Testis (tissue), 3 donors: Measurements from ENCODE around the gene PGM1. TPM values are rescaled to one million over a fixed set of nuclear protein-coding genes. Genes with fewer than 3 reads are reported as not detected.
A peak's percentile ranks its signal among the peaks of the same experiment; 100 is the strongest.

Experiments used
- DNase-seq: peaks from one replicate; pipeline ENCODE4 v3.0.0-alpha.2; 2019
- H3K27ac ChIP-seq, 2 donors: fragments of 200-600 bp; sonication (generic); one replicate each; pipeline ENCODE4 v1.5.1; 2019
- H3K27me3 ChIP-seq: fragments of 200-600 bp; sonication (generic); one replicate; pipeline ENCODE4 v1.5.1; 2019
- H3K36me3 ChIP-seq: fragments of 200-600 bp; sonication (generic); one replicate; pipeline ENCODE4 v1.5.1; 2017; ENCODE audit warnings: low read depth; ENCODE audit errors: missing control alignments
- H3K4me1 ChIP-seq: fragments of 200-600 bp; sonication (generic); one replicate; pipeline ENCODE4 v1.5.1; 2019
- H3K4me3 ChIP-seq, 2 donors: fragments of 200-600 bp; sonication (generic); one replicate each; pipeline ENCODE4 v1.5.1; 2017 to 2019
- H3K9me3 ChIP-seq: fragments of 200-600 bp; sonication (generic); one replicate; pipeline ENCODE4 v1.5.1; 2017
- POLR2A ChIP-seq: fragments of 450-650 bp; IDR thresholded peaks from one replicate; pipeline ENCODE4 v1.6.1; 2017; ENCODE audit warnings: antibody characterized with exemption, mild to moderate bottlenecking, moderate library complexity
- WGBS, 2 donors: methylation state at CpG; one replicate each; pipeline ENCODE4 v1.1.5; 2018; 5-methylcytosine and 5-hydroxymethylcytosine counted together
- intact Hi-C: fragments of 100-400 bp; cut with DNase I; formaldehyde crosslinking; loops from one replicate; pipeline ENCODE4 v1.15.1; 2023; ENCODE audit warnings: low total_unique reads
- polyA plus RNA-seq: library from polyadenylated mRNA; stranded (reverse); fragments of 350-450 nt; fragmentation: Illumina TruSeq; extraction: RNeasy Lipid Tissue Mini Kit (QIAGEN cat#74804); gene quantifications from one replicate; pipeline ENCODE4 v1.2.3, GENCODE V29; 2014; ENCODE audit warnings: low read depth, low replicate concordance; ENCODE audit not compliant: insufficient read depth
- total RNA-seq, 2 donors: library from RNA; depleted of rRNA; stranded (reverse); fragments of >200 nt; gene quantifications; one replicate each; pipeline ENCODE4 v1.2.3, GENCODE V29; 2016
- TF ChIP-seq, protein P1 (sequence below), 3 experiments: fragments of 450-650 bp in 2 of 3; fragments of 200-600 bp in 1 of 3; sonication (generic) in 1 of 3; IDR thresholded peaks; one replicate each; pipeline ENCODE4 v1.5.1; 2016 to 2019; ENCODE audit warnings: antibody characterized with exemption in 3 of 3, mild to moderate bottlenecking in 2 of 3, moderate library complexity in 1 of 3

The PGM1 gene
- total and polyA plus RNA-seq, 3 donors from 2014 or later, result 23.2 to 27.7 (median 27.5) TPM

DNA sequence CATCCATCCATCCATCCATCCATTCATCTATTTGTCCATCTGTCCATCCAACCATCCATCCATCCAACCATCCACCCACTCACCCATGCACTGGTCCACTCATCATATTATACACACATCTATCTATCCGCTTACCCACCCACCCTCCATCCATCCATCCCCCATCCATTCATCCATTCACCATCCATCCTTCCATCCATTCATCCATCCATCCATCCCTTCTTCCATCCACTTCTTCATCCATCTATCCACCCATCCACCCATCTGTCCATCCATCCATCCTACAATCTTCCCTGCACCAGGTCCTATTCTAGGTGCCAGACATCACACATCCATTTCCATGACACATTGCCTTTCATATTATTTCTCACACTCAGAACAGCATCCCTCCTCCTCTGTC is 93.5 kb downstream of the PGM1 start:
- H3K4me3 ChIP-seq, result no peak overlapping the region
- WGBS, 2 donors, result 95 to 97% methylated on average over 1 of the region's 1 CpG
- no peaks in the 10 kb centered on the region for H3K27me3 ChIP-seq
- intact Hi-C loops, result no loop called here
- no peaks in the 10 kb centered on the region for H3K36me3 ChIP-seq
- no peaks in the 10 kb centered on the region for H3K9me3 ChIP-seq
- TF ChIP-seq, protein P1, sequence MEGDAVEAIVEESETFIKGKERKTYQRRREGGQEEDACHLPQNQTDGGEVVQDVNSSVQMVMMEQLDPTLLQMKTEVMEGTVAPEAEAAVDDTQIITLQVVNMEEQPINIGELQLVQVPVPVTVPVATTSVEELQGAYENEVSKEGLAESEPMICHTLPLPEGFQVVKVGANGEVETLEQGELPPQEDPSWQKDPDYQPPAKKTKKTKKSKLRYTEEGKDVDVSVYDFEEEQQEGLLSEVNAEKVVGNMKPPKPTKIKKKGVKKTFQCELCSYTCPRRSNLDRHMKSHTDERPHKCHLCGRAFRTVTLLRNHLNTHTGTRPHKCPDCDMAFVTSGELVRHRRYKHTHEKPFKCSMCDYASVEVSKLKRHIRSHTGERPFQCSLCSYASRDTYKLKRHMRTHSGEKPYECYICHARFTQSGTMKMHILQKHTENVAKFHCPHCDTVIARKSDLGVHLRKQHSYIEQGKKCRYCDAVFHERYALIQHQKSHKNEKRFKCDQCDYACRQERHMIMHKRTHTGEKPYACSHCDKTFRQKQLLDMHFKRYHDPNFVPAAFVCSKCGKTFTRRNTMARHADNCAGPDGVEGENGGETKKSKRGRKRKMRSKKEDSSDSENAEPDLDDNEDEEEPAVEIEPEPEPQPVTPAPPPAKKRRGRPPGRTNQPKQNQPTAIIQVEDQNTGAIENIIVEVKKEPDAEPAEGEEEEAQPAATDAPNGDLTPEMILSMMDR (IDR thresholded peaks at IDR 0.05), result no peak
- no peak for TF ChIP-seq POLR2A
- H3K27ac ChIP-seq, result no peak overlapping the region
- peaks cover 3% of the 10 kb centered on the region for H3K4me1 ChIP-seq
- no peak for DNase-seq

DNA sequence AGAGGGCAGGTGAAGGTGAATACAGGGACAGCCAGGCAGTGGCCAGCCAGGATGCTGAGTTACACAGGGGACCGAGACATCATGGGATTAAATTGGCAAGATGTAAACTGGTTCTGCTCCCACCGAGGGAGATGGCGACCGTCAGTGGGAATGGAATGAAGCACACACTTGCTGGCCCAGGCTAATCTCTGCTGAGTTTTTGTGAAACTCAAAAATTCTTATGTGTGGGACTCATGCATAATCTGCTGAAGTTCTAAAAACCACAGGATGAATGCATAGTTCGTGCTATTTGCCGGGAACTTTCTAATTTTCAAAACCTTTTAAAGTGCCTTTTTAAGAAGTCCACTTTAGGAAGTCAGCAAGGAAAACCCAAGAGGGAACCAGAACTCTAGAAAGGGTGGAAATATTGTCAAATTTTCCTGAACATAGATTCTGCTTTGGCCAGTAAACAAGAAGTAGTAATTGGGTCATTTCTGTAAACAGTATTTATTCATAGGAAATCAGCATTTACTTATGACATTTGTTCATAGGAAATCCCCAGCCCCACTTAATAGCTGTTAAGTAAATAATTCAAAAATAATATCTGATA is 95.2 kb downstream of the PGM1 start:
- no peaks in the 10 kb centered on the region for H3K36me3 ChIP-seq
- DNase-seq, result no peak
- no peaks in the 10 kb centered on the region for H3K27me3 ChIP-seq
- no peak overlapping the region for H3K4me3 ChIP-seq
- H3K4me1 ChIP-seq, result peaks cover 3% of the 10 kb centered on the region
- intact Hi-C loops, result no loop called here
- 58 to 73% methylated on average over 6 of the region's 6 CpGs for WGBS, 2 donors
- no peak overlapping the region for H3K27ac ChIP-seq
- no peak for TF ChIP-seq POLR2A
- TF ChIP-seq, protein P1 (IDR thresholded peaks at IDR 0.05), result no peak
- H3K9me3 ChIP-seq, result no peaks in the 10 kb centered on the region

DNA sequence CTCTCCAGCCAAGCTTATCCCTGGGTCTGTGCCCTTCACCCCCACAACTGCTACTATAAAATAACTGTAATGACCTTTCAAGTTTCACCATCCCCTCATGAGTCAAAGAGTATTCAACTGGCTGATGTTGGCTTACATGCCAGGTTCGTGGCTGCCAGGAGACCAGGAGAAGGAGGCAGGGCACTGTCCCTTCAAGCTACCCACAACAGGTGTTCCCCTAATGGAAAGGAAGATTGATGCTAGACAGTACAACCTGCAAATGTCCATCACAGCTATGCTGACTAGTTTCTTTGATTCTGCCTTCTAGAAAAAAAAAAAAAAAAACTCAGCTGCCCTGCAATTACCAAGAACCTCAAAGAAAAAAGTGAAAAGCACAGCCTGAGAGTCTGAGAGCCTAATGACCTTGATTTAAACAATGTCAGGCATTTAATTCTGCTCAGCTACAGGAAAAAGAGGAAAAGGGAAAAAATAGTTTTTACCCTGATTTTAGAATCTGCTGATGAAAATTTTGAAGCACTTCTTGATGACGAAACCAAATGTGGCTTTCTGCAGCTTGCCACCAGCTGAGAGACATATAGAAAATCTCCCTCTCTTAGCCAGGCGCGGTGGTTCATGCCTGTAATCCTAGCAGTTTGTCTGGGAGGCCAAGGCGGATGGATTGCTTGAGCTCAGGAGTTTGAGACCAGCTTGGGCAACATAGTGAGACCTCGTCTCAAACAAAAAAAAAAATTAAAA is 97.9 kb downstream of the PGM1 start:
- TF ChIP-seq POLR2A, result no peak
- TF ChIP-seq, protein P1 (IDR thresholded peaks at IDR 0.05), result no peak
- peak overlapping the region in 1 of 2 donors; percentile 50 for H3K27ac ChIP-seq

DNA sequence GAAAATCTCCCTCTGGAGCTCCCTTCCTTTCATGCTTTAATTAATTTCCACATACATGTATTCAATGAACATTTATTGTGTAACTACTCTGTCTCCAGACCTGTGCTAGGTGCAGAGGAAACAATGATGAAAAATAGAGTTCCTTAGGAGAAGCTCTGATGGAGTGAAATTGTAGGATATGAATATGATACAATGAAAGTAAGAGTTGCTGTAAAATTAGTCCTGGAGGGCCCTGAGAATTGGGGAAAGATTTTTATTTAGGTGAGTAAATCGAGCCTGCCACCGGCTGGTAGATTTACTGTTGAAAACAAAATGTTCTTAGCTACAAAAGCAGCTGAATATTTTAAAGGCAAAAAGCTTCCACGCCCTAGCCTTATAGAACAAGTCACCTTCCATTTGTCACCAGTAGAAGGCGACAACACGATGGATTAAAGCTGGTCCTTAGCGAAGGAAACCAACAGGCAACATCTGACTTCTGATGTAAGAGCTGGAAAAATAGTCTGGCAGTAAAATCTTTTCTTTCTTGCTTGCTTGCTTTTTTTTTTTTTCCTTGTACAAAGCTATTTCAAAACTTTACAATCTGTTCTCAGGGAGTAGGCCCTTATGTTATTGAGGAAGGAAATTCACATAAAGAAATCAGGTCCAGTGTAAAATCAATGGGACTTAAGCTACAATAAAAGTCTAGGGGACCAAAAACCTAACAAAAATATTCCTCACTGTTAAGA is 98.7 kb downstream of the PGM1 start:
- peak; percentile 78 for DNase-seq
- intact Hi-C loops, result no loop called here
- Histone ChIP-seq H3K27ac (peak overlapping the region in 1 of 2 donors; percentile 50), H3K27me3 (no peaks in the 10 kb centered on the region), H3K4me3 (no peak overlapping the region), H3K4me1 (no peaks in the 10 kb centered on the region), H3K9me3 (no peaks in the 10 kb centered on the region), H3K36me3 (no peaks in the 10 kb centered on the region)
- TF ChIP-seq, protein P1 (IDR thresholded peaks at IDR 0.05), result peak; percentile 59 to 86 (median 66)
- TF ChIP-seq POLR2A, result no peak
- WGBS, 2 donors, result 19 to 28% methylated on average over 6 of the region's 6 CpGs

More for the DNA sequence above, 97.9 kb downstream of the PGM1 start:
- no peaks in the 10 kb centered on the region for H3K27me3 ChIP-seq
- H3K9me3 ChIP-seq, result no peaks in the 10 kb centered on the region
- DNase-seq, result no peak
- 81 to 84% methylated on average over 6 of the region's 6 CpGs for WGBS, 2 donors
- H3K36me3 ChIP-seq, result no peaks in the 10 kb centered on the region
- intact Hi-C loops, result no loop called here
- no peaks in the 10 kb centered on the region for H3K4me1 ChIP-seq
- H3K4me3 ChIP-seq, result no peak overlapping the region
